ENCODE results near the gene CLRN2.

CLRN2 gene

DNA sequence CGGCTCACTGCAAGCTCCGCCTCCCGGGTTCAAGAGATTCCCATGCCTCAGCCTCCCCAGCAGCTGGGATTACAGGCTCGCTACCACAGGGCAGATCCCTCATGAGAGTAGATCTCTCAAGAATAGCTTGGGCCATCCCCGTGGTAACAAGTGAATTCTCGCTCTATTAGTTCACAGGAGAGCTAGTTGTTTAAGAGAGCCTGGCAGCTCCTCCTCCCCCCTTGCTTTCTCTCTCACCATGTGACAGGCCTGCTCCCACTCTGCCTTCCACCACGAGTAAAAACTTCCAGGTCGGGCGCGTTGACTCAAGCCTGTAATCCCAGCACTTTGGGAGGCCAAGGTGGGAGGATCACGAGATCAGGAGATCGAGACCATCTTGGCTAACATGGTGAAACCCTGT is 31.7 kb downstream of the CLRN2 start:
- H3K4me3 ChIP-seq (ENCODE audit: control insufficient read depth, low read depth, low read length) = no peak overlapping the region
- TF ChIP-seq, protein P1, sequence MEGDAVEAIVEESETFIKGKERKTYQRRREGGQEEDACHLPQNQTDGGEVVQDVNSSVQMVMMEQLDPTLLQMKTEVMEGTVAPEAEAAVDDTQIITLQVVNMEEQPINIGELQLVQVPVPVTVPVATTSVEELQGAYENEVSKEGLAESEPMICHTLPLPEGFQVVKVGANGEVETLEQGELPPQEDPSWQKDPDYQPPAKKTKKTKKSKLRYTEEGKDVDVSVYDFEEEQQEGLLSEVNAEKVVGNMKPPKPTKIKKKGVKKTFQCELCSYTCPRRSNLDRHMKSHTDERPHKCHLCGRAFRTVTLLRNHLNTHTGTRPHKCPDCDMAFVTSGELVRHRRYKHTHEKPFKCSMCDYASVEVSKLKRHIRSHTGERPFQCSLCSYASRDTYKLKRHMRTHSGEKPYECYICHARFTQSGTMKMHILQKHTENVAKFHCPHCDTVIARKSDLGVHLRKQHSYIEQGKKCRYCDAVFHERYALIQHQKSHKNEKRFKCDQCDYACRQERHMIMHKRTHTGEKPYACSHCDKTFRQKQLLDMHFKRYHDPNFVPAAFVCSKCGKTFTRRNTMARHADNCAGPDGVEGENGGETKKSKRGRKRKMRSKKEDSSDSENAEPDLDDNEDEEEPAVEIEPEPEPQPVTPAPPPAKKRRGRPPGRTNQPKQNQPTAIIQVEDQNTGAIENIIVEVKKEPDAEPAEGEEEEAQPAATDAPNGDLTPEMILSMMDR (conservative IDR thresholded peaks at IDR 0.05; ENCODE audit: control insufficient read depth, insufficient read depth, low read depth, low read length) = no peak
- no peak for DNase-seq (ENCODE audit: low read depth)

DNA sequence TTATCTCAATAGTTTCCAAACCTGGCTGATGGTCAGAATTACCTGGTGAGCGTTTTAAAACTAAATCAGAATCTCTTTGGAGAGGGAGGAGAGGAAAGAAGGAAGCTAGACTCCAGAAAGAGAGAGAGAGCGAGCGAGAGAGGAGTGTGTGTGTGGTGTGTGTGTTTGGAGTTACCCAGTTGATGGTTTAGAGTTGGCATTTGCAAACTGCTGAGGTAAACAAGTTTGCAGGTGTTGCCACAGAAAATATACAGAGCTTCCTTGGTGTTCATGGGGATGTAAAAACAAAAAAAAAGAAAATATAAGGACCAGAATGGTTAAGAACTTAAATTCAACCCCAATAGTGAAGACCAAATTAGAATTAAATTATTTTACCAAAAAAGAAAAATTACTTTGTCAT is 35.6 kb downstream of the CLRN2 start:
- no peak overlapping the region for H3K4me3 ChIP-seq (ENCODE audit: control insufficient read depth, low read depth, low read length)
- DNase-seq (ENCODE audit: low read depth) = no peak

DNA sequence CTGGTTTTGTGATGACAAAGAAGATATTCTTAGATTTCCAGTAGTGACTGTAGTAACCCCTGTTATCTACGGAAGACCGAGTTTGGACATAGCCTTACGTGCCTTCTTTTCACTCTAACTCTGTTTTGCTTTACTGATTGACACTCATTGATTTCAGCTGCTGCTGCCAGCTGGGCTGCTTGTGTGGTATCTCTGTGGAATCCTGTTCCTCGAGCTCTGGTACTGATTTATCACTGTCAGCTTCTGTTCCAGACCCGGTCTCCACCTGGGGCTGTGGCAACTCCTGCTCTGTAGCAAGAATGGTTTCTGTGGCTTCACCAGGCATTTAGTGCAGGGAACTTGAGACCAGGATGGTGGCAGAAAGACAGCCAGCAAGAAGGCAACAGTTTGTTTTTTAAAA is 37.5 kb downstream of the CLRN2 start:
- no peak for DNase-seq (ENCODE audit: low read depth)
- no peak overlapping the region for H3K4me3 ChIP-seq (ENCODE audit: control insufficient read depth, low read depth, low read length)
- TF ChIP-seq, protein P1 (conservative IDR thresholded peaks at IDR 0.05; ENCODE audit: control insufficient read depth, insufficient read depth, low read depth, low read length) = no peak

More for the DNA sequence above, 35.6 kb downstream of the CLRN2 start:
- TF ChIP-seq, protein P1 (conservative IDR thresholded peaks at IDR 0.05; ENCODE audit: control insufficient read depth, insufficient read depth, low read depth, low read length) = no peak

DNA sequence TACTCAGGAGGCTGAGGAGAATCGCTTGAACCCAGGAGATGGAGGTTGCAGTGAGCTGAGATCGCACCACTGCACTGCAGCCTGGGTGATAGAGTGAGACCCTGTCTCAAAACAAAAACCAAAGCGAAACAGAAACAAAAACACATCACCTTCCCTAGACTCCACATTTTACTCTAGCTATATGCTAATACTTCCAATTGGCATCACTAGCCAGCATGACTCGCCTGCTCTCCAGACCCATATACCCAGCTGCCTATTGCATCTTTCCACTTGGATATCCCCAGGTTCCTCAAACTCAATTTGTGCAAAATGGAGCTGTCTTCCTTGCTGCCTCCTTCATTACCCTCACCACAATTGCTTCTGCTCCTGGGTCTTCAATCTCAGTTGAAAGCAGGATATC is 39.6 kb downstream of the CLRN2 start:
- DNase-seq (ENCODE audit: low read depth) = no peak
- TF ChIP-seq, protein P1 (conservative IDR thresholded peaks at IDR 0.05; ENCODE audit: control insufficient read depth, insufficient read depth, low read depth, low read length) = no peak
- H3K4me3 ChIP-seq (ENCODE audit: control insufficient read depth, low read depth, low read length) = no peak overlapping the region

DNA sequence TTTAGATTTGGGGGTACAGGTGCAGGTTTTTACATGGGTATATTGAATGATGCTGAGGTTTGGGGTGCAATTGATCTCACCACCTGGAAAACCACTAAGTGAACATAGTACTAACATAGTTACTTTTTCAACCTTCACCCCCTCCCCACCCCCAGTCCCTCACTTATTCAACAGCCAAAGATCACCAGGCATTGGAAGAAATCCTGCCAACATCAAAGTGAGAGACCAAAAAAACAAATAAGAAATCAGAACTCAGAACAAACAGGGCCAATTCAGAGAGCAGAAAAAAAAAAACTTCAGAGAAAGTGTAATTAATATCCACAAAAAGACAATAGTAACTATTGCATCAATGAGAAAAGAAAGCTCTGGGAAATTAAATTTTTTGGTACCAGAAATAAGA is 41.5 kb downstream of the CLRN2 start:
- H3K4me3 ChIP-seq (ENCODE audit: control insufficient read depth, low read depth, low read length) = no peak overlapping the region
- TF ChIP-seq, protein P1 (conservative IDR thresholded peaks at IDR 0.05; ENCODE audit: control insufficient read depth, insufficient read depth, low read depth, low read length) = no peak
- no peak for DNase-seq (ENCODE audit: low read depth)

DNA sequence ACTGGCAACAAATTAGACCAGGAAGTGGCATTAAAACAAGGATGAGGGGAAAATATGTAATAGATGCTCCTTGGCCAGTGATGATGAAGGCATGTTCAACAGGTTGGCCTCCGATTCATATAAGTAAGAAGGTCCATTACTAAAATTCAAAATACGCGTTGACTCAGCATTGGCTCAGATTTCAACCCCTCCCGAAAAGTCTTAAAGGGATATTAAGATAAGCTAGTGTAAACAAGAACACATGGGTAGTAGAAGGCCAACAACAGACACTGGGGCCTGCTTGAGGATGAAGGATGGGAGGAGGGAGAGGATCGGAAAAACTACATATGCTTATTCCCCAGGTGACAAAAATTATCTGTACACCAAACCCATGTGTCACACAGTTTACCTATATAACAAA is 42.9 kb downstream of the CLRN2 start:
- H3K4me3 ChIP-seq (ENCODE audit: control insufficient read depth, low read depth, low read length) = no peak overlapping the region
- peak; percentile 44 for DNase-seq (ENCODE audit: low read depth)

More for the DNA sequence above, 42.9 kb downstream of the CLRN2 start:
- TF ChIP-seq, protein P1 (conservative IDR thresholded peaks at IDR 0.05; ENCODE audit: control insufficient read depth, insufficient read depth, low read depth, low read length) = no peak
